Testis (tissue), 3 donors: ENCODE data around the gene C22orf23. TPM values are rescaled to one million over a fixed set of nuclear protein-coding genes. Genes with fewer than 3 reads are reported as not detected.

Source experiments
- DNase-seq: peaks from one replicate; pipeline ENCODE4 v3.0.0-alpha.2; 2019
- H3K27ac ChIP-seq, 2 donors: fragments of 200-600 bp; sonication (generic); one replicate each; pipeline ENCODE4 v1.5.1; 2019
- H3K27me3 ChIP-seq: fragments of 200-600 bp; sonication (generic); one replicate; pipeline ENCODE4 v1.5.1; 2019
- H3K36me3 ChIP-seq: fragments of 200-600 bp; sonication (generic); one replicate; pipeline ENCODE4 v1.5.1; 2017; ENCODE audit warnings: low read depth; ENCODE audit errors: missing control alignments
- H3K4me1 ChIP-seq: fragments of 200-600 bp; sonication (generic); one replicate; pipeline ENCODE4 v1.5.1; 2019
- H3K4me3 ChIP-seq, 2 donors: fragments of 200-600 bp; sonication (generic); one replicate each; pipeline ENCODE4 v1.5.1; 2017 to 2019
- H3K9me3 ChIP-seq: fragments of 200-600 bp; sonication (generic); one replicate; pipeline ENCODE4 v1.5.1; 2017
- POLR2A ChIP-seq: fragments of 450-650 bp; IDR thresholded peaks from one replicate; pipeline ENCODE4 v1.6.1; 2017; ENCODE audit warnings: antibody characterized with exemption, mild to moderate bottlenecking, moderate library complexity
- WGBS, 2 donors: methylation state at CpG; one replicate each; pipeline ENCODE4 v1.1.5; 2018; 5-methylcytosine and 5-hydroxymethylcytosine counted together
- intact Hi-C: fragments of 100-400 bp; cut with DNase I; formaldehyde crosslinking; loops from one replicate; pipeline ENCODE4 v1.15.1; 2023; ENCODE audit warnings: low total_unique reads
- polyA plus RNA-seq: library from polyadenylated mRNA; stranded (reverse); fragments of 350-450 nt; fragmentation: Illumina TruSeq; extraction: RNeasy Lipid Tissue Mini Kit (QIAGEN cat#74804); gene quantifications from one replicate; pipeline ENCODE4 v1.2.3, GENCODE V29; 2014; ENCODE audit warnings: low read depth, low replicate concordance; ENCODE audit not compliant: insufficient read depth
- total RNA-seq, 2 donors: library from RNA; depleted of rRNA; stranded (reverse); fragments of >200 nt; gene quantifications; one replicate each; pipeline ENCODE4 v1.2.3, GENCODE V29; 2016
- TF ChIP-seq, protein P1 (sequence below), 3 experiments: fragments of 450-650 bp in 2 of 3; fragments of 200-600 bp in 1 of 3; sonication (generic) in 1 of 3; IDR thresholded peaks; one replicate each; pipeline ENCODE4 v1.5.1; 2016 to 2019; ENCODE audit warnings: antibody characterized with exemption in 3 of 3, mild to moderate bottlenecking in 2 of 3, moderate library complexity in 1 of 3

Gene C22orf23
- total and polyA plus RNA-seq, 3 donors from 2014 or later: 50.9 to 241 (median 70.9) TPM

GRCh38 chr22:37982938-37983859, 29.8 kb upstream of the C22orf23 start:
- H3K9me3 ChIP-seq: no peaks in the 10 kb centered on the region
- WGBS, 2 donors: 53 to 58% methylated on average over 17 to 79 of the region's 84 CpGs
- TF ChIP-seq, protein P1, sequence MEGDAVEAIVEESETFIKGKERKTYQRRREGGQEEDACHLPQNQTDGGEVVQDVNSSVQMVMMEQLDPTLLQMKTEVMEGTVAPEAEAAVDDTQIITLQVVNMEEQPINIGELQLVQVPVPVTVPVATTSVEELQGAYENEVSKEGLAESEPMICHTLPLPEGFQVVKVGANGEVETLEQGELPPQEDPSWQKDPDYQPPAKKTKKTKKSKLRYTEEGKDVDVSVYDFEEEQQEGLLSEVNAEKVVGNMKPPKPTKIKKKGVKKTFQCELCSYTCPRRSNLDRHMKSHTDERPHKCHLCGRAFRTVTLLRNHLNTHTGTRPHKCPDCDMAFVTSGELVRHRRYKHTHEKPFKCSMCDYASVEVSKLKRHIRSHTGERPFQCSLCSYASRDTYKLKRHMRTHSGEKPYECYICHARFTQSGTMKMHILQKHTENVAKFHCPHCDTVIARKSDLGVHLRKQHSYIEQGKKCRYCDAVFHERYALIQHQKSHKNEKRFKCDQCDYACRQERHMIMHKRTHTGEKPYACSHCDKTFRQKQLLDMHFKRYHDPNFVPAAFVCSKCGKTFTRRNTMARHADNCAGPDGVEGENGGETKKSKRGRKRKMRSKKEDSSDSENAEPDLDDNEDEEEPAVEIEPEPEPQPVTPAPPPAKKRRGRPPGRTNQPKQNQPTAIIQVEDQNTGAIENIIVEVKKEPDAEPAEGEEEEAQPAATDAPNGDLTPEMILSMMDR (IDR thresholded peaks at IDR 0.05): peak in 2 of 3 experiments; percentile 8 to 37
- TF ChIP-seq POLR2A: no peak
- peak overlapping the region; percentile 39 to 47 for H3K4me3 ChIP-seq
- no peaks in the 10 kb centered on the region for H3K27me3 ChIP-seq
- intact Hi-C loops: no loop called here
- peak; percentile 47 for DNase-seq
- H3K4me1 ChIP-seq: peaks cover 10% of the 10 kb centered on the region
- no peaks in the 10 kb centered on the region for H3K36me3 ChIP-seq
- no peak overlapping the region for H3K27ac ChIP-seq

- no peak overlapping the region for H3K27ac ChIP-seq
- intact Hi-C loops: no loop called here
- 66 to 69% methylated on average over 5 to 8 of the region's 8 CpGs for WGBS, 2 donors
- H3K4me3 ChIP-seq: no peak overlapping the region
- no peaks in the 10 kb centered on the region for H3K36me3 ChIP-seq
- no peaks in the 10 kb centered on the region for H3K27me3 ChIP-seq
- no peaks in the 10 kb centered on the region for H3K9me3 ChIP-seq
- DNase-seq: no peak
- H3K4me1 ChIP-seq: peaks cover 10% of the 10 kb centered on the region
- TF ChIP-seq POLR2A: no peak
- TF ChIP-seq, protein P1 (IDR thresholded peaks at IDR 0.05): no peak
Observed at GRCh38 chr22:37982151-37982785, 28.9 kb upstream of the C22orf23 start.

GRCh38 chr22:37981282-37982011, 28.0 kb upstream of the C22orf23 start:
- no peak for DNase-seq
- Histone ChIP-seq H3K9me3 (no peaks in the 10 kb centered on the region), H3K4me3 (no peak overlapping the region), H3K27me3 (no peaks in the 10 kb centered on the region), H3K27ac (no peak overlapping the region), H3K36me3 (no peaks in the 10 kb centered on the region), H3K4me1 (peaks cover 6% of the 10 kb centered on the region)
- TF ChIP-seq, protein P1 (IDR thresholded peaks at IDR 0.05): no peak
- no peak for TF ChIP-seq POLR2A
- 72 to 81% methylated on average over 3 to 6 of the region's 6 CpGs for WGBS, 2 donors
- intact Hi-C loops: no loop called here

- no peaks in the 10 kb centered on the region for H3K36me3 ChIP-seq
- no peaks in the 10 kb centered on the region for H3K4me1 ChIP-seq
- H3K9me3 ChIP-seq: no peaks in the 10 kb centered on the region
- no peak for DNase-seq
- no peak overlapping the region for H3K27ac ChIP-seq
- TF ChIP-seq, protein P1 (IDR thresholded peaks at IDR 0.05): no peak
- TF ChIP-seq POLR2A: no peak
- intact Hi-C loops: no loop called here
- 64 to 70% methylated on average over 8 of the region's 8 CpGs for WGBS, 2 donors
- no peaks in the 10 kb centered on the region for H3K27me3 ChIP-seq
- no peak overlapping the region for H3K4me3 ChIP-seq
Observed at GRCh38 chr22:37979782-37980181, 26.4 kb upstream of the C22orf23 start.
